ENCODE data around the gene PCSK5.
"Not testable (repeated sequence)": the region's sequence is repeated elsewhere in the genome, so short reads cannot be mapped to it uniquely, and the experiment has no call there.

The PCSK5 gene

DNA sequence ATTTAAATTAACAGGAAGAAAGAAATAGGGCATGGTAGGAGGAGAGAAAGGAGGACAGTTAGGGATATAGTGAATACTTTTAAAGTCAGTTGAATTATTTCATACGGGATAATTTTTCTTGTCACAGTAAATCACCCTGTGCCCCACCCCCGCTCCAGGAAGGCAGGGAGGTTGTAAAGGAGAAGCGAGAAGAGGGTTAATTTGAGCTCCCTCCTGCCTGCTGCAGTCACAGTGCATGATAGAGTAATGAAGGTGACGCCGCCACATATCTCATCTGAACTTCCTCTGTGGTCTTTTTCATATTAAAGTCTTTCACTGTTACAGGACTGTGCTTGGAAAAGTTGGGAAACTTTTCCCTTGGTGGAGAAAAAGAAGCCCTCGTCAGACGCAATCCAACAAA lies 896 bp upstream of the PCSK5 start:
- in situ Hi-C loops (cut with MboI; ENCODE audit: low sequenced_read_pairs) = no loop called here

- in situ Hi-C loops (cut with MboI; ENCODE audit: low sequenced_read_pairs) = no loop called here
Observed at GRCh38 chr9:75889977-75890471, 449 bp upstream of the PCSK5 start.

- in situ Hi-C loops (cut with MboI; ENCODE audit: low sequenced_read_pairs) = no loop called here
Observed at GRCh38 chr9:75891277-75891741, 836 bp downstream of the PCSK5 start.

DNA sequence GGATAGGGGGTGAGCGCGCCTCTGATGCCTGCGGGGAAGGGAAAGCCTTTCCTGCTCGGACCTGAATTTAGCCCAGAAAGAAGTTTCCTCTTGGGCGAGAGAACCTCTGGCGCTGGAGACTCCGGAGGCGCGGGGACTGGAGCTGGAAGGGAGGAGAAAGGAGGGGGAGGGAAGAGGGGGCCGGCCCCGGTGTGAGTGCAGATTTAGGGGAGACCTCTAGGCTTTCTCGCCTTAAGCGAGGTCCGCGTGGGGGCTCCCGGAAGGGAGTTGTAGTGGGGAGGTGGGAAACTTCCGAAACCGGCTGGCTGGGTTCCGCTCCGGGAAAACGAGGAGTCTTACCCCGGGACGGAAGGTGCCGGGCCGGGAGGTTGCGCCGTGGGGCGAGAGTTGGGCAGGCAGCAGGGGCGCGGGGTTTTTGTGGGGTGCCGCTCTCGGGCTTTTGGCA lies 1.3 kb downstream of the PCSK5 start:
- in situ Hi-C loops (cut with MboI; ENCODE audit: low sequenced_read_pairs) = no loop called here

- in situ Hi-C loops (cut with MboI; ENCODE audit: low sequenced_read_pairs) = no loop called here
Observed at GRCh38 chr9:75892216-75892911, 1.9 kb downstream of the PCSK5 start.

- in situ Hi-C loops (cut with MboI; ENCODE audit: low sequenced_read_pairs) = no loop called here
Observed at GRCh38 chr9:75893106-75893505, 2.6 kb downstream of the PCSK5 start.

DNA sequence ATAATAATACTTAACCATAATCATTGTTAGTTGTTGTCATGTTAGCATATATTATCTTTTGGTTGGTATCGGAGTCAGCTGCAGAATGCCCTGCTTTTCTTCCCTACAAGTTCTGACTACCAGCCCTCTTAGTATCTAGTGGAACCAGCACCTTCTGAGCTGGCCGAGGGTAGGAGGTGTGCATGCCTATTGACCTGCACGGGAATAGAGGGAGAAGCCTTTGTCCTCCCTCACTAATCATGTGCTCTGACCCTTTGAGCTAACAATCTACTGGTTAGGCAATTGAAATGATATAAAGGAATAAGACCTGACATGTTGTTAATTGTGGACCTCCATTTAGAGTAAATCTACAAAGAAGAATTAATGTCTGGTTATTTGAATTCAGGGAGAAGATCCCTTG lies 4.1 kb downstream of the PCSK5 start:
- in situ Hi-C loops (cut with MboI; ENCODE audit: low sequenced_read_pairs) = no loop called here

DNA sequence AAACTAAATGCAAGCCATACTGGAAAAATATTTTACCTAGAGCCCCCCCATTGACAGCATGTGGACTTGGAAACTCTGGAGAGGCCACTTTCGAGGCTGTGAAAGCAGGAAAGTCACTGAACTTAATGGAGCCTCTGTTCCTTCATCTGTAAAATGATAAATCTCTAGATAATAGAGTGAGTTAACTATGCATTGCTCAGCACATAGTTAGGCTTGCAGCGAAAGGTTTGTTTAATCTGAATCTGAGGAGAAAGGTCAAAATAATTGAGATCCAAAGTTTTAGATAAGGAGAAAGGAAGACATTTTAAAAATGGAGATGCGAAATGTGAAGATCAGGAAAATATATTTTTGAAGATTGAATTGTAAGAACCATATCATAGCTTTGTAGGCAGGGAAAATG lies 4.6 kb downstream of the PCSK5 start:
- in situ Hi-C loops (cut with MboI; ENCODE audit: low sequenced_read_pairs) = no loop called here

DNA sequence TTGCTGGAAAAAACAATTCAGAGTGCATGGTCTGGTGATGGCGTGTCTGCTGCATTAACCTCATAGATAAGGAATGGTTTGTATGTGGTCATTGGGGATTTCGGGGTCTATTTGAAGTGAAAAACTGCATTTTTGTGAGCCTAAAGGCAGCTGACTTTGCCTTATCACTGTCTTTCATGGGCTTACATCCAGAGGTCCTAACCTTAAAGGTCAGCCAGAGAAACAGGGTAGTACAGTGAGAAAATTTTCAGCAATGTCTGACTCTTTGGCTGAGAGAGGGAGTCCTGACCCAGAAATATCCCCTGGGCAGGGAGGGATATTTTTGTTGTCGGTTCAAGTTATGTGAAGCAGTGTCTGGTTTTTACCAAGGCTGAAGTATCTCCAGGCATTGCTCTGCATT lies 5.7 kb downstream of the PCSK5 start:
- in situ Hi-C loops (cut with MboI; ENCODE audit: low sequenced_read_pairs) = no loop called here

DNA sequence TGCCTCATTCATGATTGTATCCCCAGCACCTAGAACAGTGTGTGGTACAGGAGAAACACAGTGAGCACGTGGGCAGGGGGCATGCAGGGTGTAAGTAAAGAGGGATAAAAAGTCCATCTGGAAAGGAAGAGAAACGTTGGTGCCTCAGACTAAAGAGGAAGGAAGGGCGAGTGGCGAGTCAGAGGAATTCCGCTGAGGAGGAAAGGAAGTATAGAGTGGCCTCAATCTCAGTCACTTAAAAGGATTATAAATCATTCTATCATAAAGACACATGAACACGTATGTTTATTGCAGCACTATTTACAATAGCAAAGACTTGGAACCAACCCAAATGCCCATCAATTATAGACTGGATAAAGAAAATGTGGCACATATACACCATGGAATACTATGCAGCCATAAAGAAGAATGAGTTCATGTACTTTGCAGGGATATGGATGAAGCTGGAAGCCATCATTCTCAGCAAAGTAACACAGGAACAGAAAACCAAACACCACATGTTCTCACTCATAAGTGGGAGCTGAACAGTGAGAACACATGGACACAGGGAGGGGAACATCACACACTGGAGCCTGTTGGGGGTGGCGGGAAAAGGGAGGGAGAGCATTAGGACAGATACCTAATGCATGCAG lies 10.5 kb downstream of the PCSK5 start:
- in situ Hi-C loops (cut with MboI; ENCODE audit: low sequenced_read_pairs) = not testable (repeated sequence)

DNA sequence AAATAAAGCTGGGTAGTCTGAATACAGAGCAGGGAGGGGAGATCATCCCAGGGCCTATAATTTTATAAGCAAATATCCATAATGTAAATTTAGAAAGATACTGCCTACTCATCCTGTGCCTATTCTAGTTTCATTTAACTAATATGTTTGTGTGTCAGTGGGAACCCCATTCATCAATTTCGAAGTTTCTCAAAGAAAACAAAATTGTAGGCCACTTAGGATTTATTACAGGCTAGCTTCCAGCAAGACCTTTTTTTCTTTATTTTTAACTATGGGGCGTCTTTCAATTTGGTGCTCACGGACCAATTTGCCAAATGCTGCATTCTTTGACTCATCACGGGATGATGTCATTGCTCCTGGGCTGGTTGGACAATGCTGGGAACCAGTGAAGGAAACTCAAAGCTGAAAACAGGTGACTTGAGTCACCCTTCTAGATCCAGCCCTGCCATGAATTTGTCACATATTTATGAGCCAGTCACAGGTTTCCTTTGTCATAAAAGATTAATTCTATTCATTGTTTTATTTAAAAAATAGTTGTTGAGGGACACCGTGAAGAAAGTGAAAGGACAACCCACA lies 13.4 kb downstream of the PCSK5 start:
- in situ Hi-C loops (cut with MboI; ENCODE audit: low sequenced_read_pairs) = no loop called here

- in situ Hi-C loops (cut with MboI; ENCODE audit: low sequenced_read_pairs) = no loop called here
Observed at GRCh38 chr9:75904364-75904763, 13.9 kb downstream of the PCSK5 start.

- in situ Hi-C loops (cut with MboI; ENCODE audit: low sequenced_read_pairs) = no loop called here
Observed at GRCh38 chr9:75906531-75906930, 16.1 kb downstream of the PCSK5 start.

GRCh38 chr9:75907329-75907728 lies 16.9 kb downstream of the PCSK5 start:
- in situ Hi-C loops (cut with MboI; ENCODE audit: low sequenced_read_pairs) = no loop called here

GRCh38 chr9:75907923-75908322 lies 17.4 kb downstream of the PCSK5 start:
- in situ Hi-C loops (cut with MboI; ENCODE audit: low sequenced_read_pairs) = no loop called here

DNA sequence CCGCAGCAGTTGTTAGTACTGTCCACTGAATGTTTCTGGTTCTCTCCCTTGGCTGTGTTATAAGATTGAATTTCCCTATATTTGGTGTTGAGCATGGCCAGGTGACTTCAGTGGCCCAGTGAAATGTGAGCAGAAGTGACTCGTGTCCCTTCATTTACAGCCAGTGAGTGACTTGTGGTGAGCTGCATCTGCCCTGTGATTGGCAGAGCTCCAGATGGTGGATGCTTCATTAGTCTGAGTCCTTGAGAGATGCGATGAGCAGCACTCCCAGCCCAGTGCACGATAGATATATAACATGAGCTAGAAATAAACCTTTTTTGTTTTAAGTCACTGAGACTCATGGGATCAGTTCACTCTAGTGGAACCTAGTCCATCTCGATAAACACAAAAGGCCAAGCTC lies 19.3 kb downstream of the PCSK5 start:
- in situ Hi-C loops (cut with MboI; ENCODE audit: low sequenced_read_pairs) = no loop called here

DNA sequence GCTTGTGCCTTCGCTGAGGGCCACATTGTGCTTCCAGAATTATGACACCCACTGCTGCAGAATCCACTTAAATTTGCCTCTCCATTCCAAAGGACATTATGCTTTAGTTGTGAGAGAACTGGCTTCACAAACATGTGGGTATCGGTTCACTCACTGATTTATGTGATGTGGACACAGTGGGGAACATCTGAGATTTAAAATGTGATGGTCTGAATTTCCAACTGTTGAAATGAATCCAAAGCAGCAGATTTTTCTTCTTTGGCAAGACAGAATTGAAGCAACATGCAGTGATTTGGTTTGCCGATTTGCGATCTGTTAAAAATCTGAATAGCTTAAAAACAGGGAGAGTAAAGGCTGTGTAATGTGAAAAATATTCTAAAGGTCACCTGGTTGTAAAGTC lies 20.3 kb downstream of the PCSK5 start:
- in situ Hi-C loops (cut with MboI; ENCODE audit: low sequenced_read_pairs) = no loop called here

DNA sequence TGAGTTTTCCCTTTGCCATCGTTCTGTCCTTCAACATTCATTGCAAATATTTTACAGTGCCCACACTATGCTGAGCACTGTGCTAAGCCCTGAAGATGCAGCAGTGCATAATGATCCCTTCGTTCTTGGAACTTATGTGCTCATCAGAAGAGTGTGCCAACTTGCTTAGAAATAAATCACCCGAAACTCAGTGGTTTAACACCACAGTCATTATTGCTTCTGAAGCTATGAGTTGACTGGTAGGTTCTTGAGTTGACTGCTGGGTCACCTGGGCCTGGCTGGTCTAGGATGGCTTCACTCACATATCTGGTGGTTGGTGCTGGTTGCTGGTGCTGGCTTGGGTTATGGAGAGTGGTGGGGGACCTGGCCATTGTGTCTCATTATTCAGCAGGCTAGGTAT lies 20.9 kb downstream of the PCSK5 start:
- in situ Hi-C loops (cut with MboI; ENCODE audit: low sequenced_read_pairs) = no loop called here

- in situ Hi-C loops (cut with MboI; ENCODE audit: low sequenced_read_pairs) = no loop called here
Observed at GRCh38 chr9:75912951-75913350, 22.5 kb downstream of the PCSK5 start.

GRCh38 chr9:75914002-75914401 lies 23.5 kb downstream of the PCSK5 start:
- in situ Hi-C loops (cut with MboI; ENCODE audit: low sequenced_read_pairs) = no loop called here

DNA sequence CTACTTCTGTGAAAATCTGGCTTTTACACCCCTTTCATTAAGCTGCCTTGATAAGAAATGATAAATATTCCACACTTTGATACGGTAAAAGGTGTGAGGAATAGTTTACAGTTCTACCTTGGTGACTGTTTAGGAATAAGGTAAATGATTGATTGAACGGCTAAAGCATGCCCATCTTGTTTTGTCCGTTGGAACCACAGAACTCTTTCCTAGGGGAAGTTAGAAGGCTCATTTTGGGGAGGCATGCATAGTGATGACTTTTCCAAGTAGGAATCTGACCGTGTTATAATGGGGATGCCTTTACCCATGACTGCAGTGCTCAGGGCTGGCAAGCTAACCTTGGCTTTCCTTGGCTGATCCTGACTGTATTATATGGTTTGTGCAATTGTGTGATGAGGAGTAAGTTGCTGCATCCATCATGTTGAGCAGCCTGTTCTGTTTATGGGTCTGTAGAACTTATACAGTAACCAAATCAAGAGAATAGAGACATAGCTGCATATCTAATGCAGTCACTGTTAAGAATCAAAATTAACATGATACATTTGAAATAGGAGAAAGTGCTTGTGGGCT lies 24.5 kb downstream of the PCSK5 start:
- in situ Hi-C loops (cut with MboI; ENCODE audit: low sequenced_read_pairs) = no loop called here

DNA sequence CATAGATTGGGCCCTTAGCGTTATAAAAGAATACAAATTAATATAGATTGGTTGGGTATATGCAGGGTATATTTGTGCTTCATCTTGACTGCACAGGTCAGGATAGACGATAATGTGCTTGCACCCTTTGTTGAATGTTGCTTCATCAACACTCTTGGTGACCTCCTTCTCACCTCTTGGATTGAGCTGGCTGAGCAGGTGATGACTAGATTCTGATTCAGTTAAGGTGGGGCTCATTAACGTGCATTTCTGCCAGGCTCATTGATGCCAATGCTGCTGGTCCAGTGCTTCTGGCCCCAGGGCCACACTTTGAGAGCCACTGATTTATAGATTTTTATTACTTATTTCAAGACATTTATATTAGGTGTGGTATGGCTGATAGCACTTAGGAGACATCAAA lies 27.7 kb downstream of the PCSK5 start:
- in situ Hi-C loops (cut with MboI; ENCODE audit: low sequenced_read_pairs) = no loop called here

Measured in HL-60/S4 (cell line).